Measurements from ENCODE around the gene NANOS3.

NANOS3 gene

DNA sequence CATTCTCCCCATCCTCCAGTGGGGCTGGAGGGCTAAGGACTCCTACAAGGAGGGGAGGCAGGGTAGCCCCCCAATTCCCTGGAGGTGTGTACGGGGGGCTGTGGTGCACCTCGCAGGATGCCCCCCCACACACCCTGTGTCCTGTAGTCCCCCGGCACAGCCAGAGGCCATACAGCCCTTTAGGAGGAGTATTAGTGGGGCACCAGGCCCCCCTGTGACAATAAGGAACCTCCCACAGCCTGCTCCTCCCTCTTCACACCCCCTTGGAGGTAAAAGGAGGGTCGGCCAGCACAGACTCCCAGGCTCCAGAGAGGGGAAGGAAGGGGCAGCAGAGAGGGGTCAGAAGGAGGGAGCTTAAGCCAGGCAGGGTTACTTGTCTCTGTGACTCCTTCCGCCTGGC, at the start of gene NANOS3:
Gene NANOS3 (plus strand): TSS at position 301 of the 400 bp plus-strand sequence. CDS start 115 bp downstream, outside the sequence.
- Mint-ChIP-seq H3K27ac (no peak within 1 kb of the TSS), H3K4me1 (ENCODE audit: low read depth) (peaks cover 27% of the 10 kb centered on the region), H3K9me3 (ENCODE audit: low read depth) (no peaks in the 10 kb centered on the region), H3K27me3 (no peaks in the 10 kb centered on the region), H3K4me3 (no peak within 1 kb of the TSS), H3K36me3 (no peaks in the 10 kb centered on the region)

DNA sequence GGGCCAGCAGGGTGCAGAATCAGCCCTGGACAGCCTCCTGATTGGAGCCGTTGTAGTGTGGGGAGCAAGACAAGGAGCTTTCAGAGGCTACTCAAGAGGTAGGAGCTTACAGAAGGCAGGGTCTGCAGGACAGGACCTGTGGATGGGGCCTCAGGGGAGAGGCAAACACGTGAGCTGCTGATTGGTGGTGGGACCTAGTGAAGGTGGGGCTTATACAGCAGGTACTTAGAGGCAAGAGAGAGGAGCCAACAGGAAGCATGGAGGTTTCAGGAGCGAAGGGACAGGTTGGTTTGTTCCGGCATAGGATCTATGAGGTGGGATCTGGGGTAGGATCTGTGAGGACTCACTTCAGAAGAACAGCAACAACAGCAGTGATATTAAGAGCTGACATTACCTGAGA, 49.3 kb upstream of the NANOS3 start:
- no peaks in the 10 kb centered on the region for H3K9me3 Mint-ChIP-seq (ENCODE audit: low read depth)
- H3K27ac Mint-ChIP-seq = no peak overlapping the region
- peaks cover 2% of the 10 kb centered on the region for H3K4me1 Mint-ChIP-seq (ENCODE audit: low read depth)
- no peak overlapping the region for H3K4me3 Mint-ChIP-seq
- H3K36me3 Mint-ChIP-seq = no peaks in the 10 kb centered on the region
- no peaks in the 10 kb centered on the region for H3K27me3 Mint-ChIP-seq

DNA sequence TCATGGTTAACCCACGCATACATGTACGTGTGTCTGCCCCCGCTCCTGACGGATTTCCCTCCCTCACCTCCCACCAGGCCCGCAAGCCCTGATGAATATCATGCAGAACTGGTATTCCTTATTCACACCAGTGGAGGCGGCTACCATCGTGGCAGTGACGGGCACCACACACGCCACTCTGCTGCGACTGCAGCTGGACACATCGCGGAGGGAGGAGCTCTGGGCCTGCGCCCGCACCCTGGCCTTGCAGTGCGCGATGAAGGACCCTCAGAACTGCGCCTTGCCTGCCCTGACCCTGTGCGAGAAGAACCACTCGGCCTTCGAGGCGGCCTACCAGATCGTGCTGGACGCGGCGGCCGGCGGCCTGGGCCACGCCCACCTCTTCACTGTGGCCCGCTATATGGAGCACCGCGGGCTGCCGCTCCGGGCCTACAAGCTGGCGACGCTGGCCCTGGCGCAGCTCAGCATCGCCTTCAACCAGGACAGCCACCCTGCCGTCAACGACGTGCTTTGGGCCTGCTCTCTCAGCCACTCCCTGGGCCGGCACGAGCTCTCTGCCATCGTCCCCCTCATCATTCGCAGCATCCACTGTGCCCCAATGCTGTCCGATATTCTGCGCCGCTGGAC, 46.7 kb upstream of the NANOS3 start:
- H3K4me3 Mint-ChIP-seq = no peak overlapping the region
- no peak overlapping the region for H3K27ac Mint-ChIP-seq

DNA sequence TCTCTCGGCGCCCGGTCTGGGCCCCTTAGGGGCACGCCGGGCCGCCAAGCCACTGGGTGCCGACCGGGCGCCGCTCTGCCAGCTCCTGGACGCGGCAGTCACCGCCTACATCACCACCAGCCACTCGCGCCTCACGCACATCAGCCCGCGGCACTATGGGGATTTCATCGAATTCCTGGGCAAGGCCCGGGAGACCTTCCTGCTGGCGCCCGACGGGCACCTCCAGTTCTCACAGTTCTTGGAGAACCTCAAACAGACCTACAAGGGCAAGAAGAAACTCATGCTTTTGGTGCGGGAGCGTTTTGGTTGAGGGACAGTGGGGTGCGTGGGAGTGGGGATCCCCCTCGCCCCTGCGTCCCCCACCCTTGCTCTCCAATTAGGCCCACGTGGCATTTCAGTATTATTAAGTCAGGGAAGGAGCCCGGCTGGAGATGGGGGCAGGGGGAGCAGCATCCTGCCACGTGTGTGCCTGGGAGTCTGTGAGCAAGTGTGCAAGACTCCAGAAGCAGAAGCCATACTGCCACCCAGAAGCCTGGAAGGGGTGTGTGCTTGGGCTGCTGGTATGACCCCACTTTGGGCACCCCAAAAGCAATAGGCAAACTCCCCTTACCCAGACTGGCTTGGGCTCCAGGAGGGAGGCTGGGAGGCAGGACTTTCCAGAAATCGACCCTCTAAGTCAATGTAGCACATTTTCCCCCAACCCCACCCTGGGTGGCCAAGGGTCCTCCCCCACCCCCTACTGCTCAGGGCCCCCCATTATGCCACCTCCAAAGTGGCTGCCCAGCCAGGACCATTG, 46.0 kb upstream of the NANOS3 start:
- H3K4me1 Mint-ChIP-seq (ENCODE audit: low read depth) = peaks cover 19% of the 10 kb centered on the region
- no peaks in the 10 kb centered on the region for H3K9me3 Mint-ChIP-seq (ENCODE audit: low read depth)
- no peaks in the 10 kb centered on the region for H3K27me3 Mint-ChIP-seq
- H3K4me3 Mint-ChIP-seq = no peak overlapping the region
- H3K36me3 Mint-ChIP-seq = no peaks in the 10 kb centered on the region
- no peak overlapping the region for H3K27ac Mint-ChIP-seq

More for the DNA sequence above, 46.7 kb upstream of the NANOS3 start:
- Mint-ChIP-seq H3K4me1 (ENCODE audit: low read depth) (peaks cover 16% of the 10 kb centered on the region), H3K36me3 (no peaks in the 10 kb centered on the region), H3K27me3 (no peaks in the 10 kb centered on the region), H3K9me3 (ENCODE audit: low read depth) (no peaks in the 10 kb centered on the region)

DNA sequence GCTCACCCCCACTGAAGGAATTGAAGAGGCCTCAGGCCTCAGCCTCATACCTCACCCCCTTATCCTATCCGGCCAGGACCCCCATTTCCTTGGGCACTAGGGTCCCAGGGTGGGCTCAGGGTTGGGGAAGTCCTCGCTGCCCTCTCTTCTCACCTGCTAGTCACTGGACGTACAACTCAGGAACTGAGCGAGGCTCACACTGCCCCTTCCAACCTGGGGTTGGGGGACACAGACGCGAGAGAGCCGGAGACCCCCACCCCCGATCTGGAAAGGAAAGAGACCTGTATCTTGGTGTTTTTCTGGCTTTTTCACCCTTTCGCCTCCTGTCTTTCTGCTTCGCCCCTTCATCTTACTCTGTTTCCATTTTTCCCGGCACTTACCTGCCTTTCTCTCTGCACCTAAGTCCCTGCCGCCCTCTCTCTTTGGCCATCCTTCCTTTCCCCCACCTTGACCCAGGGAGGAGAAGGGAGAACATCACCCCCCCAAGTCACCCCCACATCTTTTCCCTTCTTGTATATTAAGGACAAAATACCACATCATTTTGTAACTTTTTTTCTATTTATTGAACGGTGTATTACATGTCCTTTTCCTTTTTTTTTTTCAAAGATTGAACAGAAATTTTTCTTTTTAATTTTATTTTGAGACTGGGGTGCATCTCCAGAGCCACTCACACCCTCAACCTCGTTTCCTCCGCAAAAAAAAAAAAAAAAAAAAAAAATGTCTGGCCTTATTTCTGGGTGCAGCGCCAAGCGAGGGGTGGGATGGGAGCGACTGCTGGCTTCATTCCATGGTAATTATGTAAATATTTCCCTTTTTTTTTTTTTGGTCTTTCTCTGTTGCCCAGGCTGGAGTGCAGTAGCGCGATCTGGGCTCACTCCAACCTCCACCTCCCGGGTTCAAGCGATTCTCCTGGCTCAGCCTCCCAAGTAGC, 45.1 kb upstream of the NANOS3 start:
- Mint-ChIP-seq H3K27ac (no peak overlapping the region), H3K4me1 (ENCODE audit: low read depth) (peaks cover 23% of the 10 kb centered on the region), H3K4me3 (no peak overlapping the region), H3K36me3 (no peaks in the 10 kb centered on the region), H3K27me3 (no peaks in the 10 kb centered on the region), H3K9me3 (ENCODE audit: low read depth) (no peaks in the 10 kb centered on the region)

DNA sequence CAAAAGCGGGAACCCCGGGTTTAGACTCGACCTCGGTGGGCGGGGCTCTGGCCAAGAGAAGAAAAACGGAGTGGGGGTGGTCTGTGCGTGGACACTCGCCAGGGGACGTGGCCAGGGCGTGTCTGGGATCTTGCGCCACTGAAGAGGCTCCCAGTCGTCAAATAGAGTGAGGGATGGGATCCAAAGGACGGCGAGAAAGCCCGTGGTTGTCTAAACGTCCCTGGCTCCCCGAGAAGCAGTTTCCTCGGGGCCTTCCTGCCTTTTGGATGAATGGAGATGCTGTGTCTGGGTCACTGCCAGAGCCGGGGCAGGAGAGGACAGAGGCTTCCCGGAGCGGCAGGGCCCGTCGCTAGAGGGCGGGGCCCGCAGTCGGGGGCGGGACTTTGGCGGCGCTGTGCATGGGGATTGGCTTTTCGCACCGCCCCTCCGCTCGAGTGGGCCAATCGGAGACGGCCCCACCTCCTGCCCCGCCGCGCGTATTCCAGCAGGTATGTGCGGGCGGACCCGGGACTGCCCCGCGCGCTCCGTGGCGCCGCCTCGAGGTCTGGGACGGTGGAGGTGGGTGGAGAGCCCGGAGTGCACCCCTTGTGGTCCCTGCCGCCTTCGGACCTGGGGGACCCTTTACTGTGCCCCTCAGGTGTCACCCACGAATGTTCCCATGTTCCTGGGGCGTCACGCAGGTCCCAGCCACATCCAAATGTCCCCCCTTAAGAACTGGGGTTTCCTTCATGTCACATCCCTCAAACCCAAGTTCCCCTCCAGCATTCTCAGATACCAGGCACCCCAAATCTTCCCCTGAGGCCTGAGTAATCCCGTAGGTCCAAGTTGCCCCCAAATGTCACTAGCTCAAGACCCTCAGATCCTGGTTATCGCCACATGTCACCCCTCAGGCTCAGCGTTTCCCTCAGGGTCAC, 43.3 kb upstream of the NANOS3 start:
- Mint-ChIP-seq H3K27me3 (no peaks in the 10 kb centered on the region), H3K4me3 (peak overlapping the region; percentile 80), H3K27ac (peak overlapping the region; percentile 90), H3K36me3 (no peaks in the 10 kb centered on the region), H3K4me1 (ENCODE audit: low read depth) (peaks cover 32% of the 10 kb centered on the region), H3K9me3 (ENCODE audit: low read depth) (no peaks in the 10 kb centered on the region)

DNA sequence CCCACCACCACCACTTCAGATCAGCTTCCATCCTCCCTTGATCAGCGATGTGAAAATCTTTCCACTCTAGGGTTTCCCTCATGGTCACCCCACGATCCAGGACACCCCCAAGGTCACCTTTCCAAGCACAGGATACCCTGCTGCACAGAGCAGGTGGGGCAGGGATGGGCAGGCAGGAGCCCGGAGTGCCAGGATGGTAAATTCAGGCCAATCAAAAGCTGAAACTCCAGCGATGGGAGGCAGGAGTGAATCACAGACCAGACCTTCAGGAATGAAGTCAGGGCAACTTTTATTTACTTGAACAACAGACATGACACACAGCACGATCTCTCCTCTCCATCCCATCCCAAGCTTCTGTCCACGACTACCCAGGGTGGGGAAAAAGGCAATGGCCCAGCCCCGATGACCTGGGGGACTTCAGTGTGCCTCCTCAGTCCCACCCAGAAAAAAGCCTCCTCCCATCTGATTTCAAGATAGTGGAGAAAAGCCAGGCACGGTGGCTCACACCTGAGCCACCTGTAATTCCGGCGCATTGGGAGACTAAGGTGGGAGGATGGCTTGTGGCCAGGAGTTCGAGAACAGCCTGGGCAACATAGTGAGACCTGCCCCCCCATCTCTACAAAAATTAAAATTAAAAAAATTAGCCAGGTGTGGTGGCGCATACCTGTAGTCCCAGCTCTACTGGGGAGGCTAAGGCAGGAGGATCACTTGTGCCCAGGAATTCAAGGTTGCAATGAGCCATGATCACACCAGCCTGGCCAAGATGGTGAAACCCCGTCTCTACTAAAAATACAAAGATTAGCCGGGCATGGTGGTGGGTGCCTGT, 42.5 kb upstream of the NANOS3 start:
- Mint-ChIP-seq H3K4me3 (peak overlapping the region; percentile 80), H3K27ac (peak overlapping the region; percentile 90), H3K36me3 (no peaks in the 10 kb centered on the region), H3K4me1 (ENCODE audit: low read depth) (peaks cover 38% of the 10 kb centered on the region), H3K27me3 (no peaks in the 10 kb centered on the region), H3K9me3 (ENCODE audit: low read depth) (no peaks in the 10 kb centered on the region)

DNA sequence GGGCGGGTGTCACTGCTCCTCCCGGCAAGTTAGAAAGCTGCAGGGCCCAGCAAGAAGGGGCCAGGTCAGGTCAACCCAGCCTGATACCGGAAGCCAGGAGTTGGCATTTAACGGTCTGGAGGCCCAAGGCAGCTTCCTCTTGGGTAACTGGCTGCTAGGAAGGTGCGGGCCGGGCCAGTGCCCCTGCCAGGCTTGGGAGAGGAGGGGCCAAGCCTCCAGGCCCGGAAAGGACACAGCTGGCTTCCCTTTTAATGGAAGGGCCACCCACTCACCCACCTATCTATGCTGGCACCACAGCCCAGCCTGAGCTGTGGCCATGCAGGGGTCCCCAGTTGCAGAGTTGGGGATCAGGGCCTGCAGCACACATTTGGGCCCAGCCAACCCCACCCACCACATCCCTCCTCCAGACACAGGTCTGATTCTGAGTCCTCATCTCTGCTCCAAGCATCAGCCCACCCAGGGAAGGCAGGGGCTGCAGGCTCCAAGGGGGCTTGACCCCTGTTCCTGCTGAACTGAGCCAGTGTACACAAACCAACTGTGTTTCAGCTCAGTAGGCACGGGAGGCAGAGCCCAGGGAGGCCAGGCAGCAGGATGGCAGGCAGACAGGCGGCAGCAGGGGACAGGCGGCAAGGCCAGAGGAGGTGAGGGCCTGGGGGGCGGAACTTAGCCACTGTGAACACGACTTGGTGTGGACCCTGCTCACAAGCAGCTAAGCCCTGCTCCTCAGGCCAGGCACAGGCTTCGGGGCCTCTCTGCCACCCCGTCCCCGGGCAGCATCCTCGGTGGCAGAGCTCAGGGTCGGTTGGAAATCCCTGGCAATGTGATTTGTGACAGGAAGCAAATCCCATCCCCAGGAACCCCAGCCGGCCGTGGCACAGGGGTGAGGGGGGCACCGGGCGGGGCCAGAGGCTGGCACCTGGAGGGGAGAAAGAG, 40.9 kb upstream of the NANOS3 start:
- Mint-ChIP-seq H3K27ac (peak overlapping the region; percentile 93), H3K36me3 (no peaks in the 10 kb centered on the region), H3K27me3 (no peaks in the 10 kb centered on the region), H3K9me3 (ENCODE audit: low read depth) (no peaks in the 10 kb centered on the region), H3K4me1 (ENCODE audit: low read depth) (peaks cover 44% of the 10 kb centered on the region), H3K4me3 (peak overlapping the region; percentile 86)

DNA sequence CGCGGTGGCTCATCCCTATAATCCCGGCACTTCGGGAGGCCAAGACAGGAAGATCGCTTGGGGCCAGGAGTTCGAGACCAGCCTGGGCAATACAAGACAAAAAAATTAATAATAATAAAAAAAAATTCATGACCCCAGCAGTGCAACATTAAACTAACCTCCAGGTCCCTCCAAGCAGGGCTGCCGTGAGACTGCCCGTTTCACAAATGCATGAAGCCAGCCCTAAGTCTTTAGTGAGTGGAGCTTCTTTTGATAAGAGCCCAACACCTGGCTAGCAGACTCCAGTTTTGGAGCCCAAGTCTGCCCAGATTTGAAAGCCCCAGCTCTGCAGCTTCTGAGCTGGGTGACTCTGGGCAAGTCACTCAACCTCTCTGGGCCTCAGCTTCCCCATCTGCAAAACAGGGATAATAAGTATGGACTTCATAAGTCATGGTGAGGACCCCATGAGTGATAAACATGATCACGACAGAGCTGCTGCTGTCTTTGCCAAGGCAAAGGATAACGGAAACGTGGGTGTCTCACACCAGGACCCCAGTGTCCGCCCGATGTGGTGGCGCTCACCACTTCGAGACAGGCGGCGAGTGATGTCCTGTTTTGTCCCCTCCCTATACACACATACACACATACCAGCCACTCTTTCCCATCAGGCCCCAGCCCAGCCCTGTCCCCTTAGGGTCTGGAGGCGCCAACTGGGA, 38.4 kb upstream of the NANOS3 start:
- H3K27ac Mint-ChIP-seq = peak overlapping the region; percentile 95
- H3K4me1 Mint-ChIP-seq (ENCODE audit: low read depth) = peaks cover 44% of the 10 kb centered on the region
- H3K4me3 Mint-ChIP-seq = peak overlapping the region; percentile 94
- no peaks in the 10 kb centered on the region for H3K9me3 Mint-ChIP-seq (ENCODE audit: low read depth)
- H3K36me3 Mint-ChIP-seq = no peaks in the 10 kb centered on the region
- H3K27me3 Mint-ChIP-seq = no peaks in the 10 kb centered on the region

DNA sequence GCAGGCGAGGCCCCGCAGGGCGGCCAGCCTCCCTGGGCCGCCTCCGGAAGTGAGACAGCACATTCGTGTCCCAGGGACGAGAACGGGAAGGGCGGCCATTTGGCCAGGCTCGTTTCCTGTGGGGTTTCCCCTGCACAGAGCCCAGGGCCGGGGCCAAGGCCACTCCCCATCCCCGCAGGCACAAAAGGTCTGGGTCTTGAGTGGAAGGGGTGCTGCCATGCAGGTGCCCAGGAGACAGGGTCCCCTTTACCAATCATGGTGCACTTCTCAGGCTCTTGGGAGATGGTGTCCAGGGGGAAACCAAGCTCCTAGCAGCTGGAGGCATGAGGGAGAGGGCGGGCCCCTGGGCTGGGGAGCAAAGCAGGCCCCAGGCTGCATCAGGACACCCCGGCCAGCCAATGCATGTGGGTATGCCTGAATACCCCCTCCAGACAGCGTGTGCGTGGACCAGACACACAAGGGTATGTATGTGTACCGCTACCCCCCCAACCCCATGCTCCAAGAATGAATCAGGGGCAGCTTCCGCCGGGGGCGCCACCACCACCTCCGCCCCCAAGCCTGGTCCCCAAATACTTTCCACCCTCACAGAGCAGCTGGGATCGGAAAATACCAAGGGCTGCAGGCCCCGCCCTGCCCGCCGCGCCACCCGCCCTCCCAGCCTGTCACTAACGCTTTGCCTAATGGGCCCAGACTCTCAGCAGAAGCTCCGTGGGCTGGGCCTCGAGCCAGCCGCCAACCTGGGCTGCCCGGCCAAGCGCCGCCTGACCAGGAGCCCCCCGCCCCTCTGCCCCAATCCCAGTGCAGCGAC, 37.6 kb upstream of the NANOS3 start:
- Mint-ChIP-seq H3K27ac (peak overlapping the region; percentile 95), H3K9me3 (ENCODE audit: low read depth) (no peaks in the 10 kb centered on the region), H3K27me3 (no peaks in the 10 kb centered on the region), H3K36me3 (no peaks in the 10 kb centered on the region), H3K4me1 (ENCODE audit: low read depth) (peaks cover 41% of the 10 kb centered on the region), H3K4me3 (peak overlapping the region; percentile 94)

DNA sequence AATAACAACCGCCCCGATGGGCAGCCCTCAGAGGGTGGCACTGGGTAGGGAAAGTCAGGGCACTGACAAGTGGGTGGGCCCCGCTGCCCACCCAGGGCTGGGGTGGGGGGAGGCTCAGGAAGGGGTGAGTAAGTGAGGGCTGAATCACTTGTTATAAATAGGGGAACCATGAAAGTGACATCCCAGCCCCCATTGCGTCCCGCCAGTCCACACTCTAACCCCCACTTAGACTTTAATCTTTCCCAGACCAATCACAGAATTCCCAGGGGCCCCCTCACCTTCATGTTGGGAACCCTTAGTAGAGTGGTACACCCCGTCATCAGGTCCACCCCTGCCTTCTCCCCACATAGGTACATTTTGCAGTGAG, 37.0 kb upstream of the NANOS3 start:
- H3K4me1 Mint-ChIP-seq (ENCODE audit: low read depth) = peaks cover 43% of the 10 kb centered on the region
- no peaks in the 10 kb centered on the region for H3K36me3 Mint-ChIP-seq
- peak overlapping the region; percentile 95 for H3K27ac Mint-ChIP-seq
- H3K27me3 Mint-ChIP-seq = no peaks in the 10 kb centered on the region
- no peaks in the 10 kb centered on the region for H3K9me3 Mint-ChIP-seq (ENCODE audit: low read depth)
- H3K4me3 Mint-ChIP-seq = peak overlapping the region; percentile 94
